Skin epidermis (tissue), 12 donors: ENCODE data around the gene PLEKHO2.

Experiments
- H3K27ac ChIP-seq, 21 experiments: fragments of 200-600 bp; sonication (generic) in 11 of 21; one replicate each; pipeline ENCODE4 v1.5.0; 2020; ENCODE audit warnings: mild to moderate bottlenecking in 3 of 21, inconsistent platforms in 2 of 21, moderate library complexity in 2 of 21
- H3K4me3 ChIP-seq, 7 experiments: fragments of 200-600 bp; sonication (generic) in 2 of 7; one replicate each; pipeline ENCODE4 v1.5.0; 2020; ENCODE audit warnings: inconsistent platforms in 2 of 7, mild to moderate bottlenecking in 2 of 7, moderate library complexity in 1 of 7

PLEKHO2 gene

GRCh38 chr15:64877435-64877834 lies 35.7 kb downstream of the PLEKHO2 start:
- H3K27ac ChIP-seq = peak overlapping the region in 19 of 21 experiments; percentile 18 to 91 (median 44)

GRCh38 chr15:64878705-64879104 lies 37.0 kb downstream of the PLEKHO2 start:
- Histone ChIP-seq H3K4me3 (no peak overlapping the region), H3K27ac (peak overlapping the region in 15 of 21 experiments; percentile 4 to 91 (median 65))

More at GRCh38 chr15:64877435-64877834, 35.7 kb downstream of the PLEKHO2 start:
- H3K4me3 ChIP-seq = no peak overlapping the region

- Histone ChIP-seq H3K27ac (peak overlapping the region in 19 of 21 experiments; percentile 34 to 90 (median 79)), H3K4me3 (no peak overlapping the region)
Measured at GRCh38 chr15:64883100-64883581, 41.4 kb downstream of the PLEKHO2 start.

GRCh38 chr15:64883997-64884511 lies 42.3 kb downstream of the PLEKHO2 start:
- peak overlapping the region in 19 of 21 experiments; percentile 34 to 90 (median 79) for H3K27ac ChIP-seq

GRCh38 chr15:64884679-64885078 lies 43.0 kb downstream of the PLEKHO2 start:
- Histone ChIP-seq H3K4me3 (no peak overlapping the region), H3K27ac (peak overlapping the region in 12 of 21 experiments; percentile 62 to 90 (median 81))

More at GRCh38 chr15:64883997-64884511, 42.3 kb downstream of the PLEKHO2 start:
- no peak overlapping the region for H3K4me3 ChIP-seq

GRCh38 chr15:64888336-64888735 lies 46.6 kb downstream of the PLEKHO2 start:
- H3K4me3 ChIP-seq = no peak overlapping the region
- no peak overlapping the region for H3K27ac ChIP-seq

GRCh38 chr15:64891561-64891960 lies 49.8 kb downstream of the PLEKHO2 start:
- Histone ChIP-seq H3K27ac (peak overlapping the region in 18 of 21 experiments; percentile 28 to 99 (median 90)), H3K4me3 (no peak overlapping the region)

GRCh38 chr15:64892847-64893403 lies 51.2 kb downstream of the PLEKHO2 start:
- H3K4me3 ChIP-seq = no peak overlapping the region
- H3K27ac ChIP-seq = peak overlapping the region in 20 of 21 experiments; percentile 73 to 99 (median 90)

GRCh38 chr15:64893481-64894394 lies 52.0 kb downstream of the PLEKHO2 start:
- Histone ChIP-seq H3K4me3 (peak overlapping the region in 6 of 7 experiments; percentile 5 to 31 (median 21)), H3K27ac (peak overlapping the region; percentile 25 to 99 (median 90))

GRCh38 chr15:64894395-64895056 lies 52.8 kb downstream of the PLEKHO2 start:
- Histone ChIP-seq H3K4me3 (peak overlapping the region in 6 of 7 experiments; percentile 5 to 31 (median 22)), H3K27ac (peak overlapping the region; percentile 25 to 99 (median 90))

GRCh38 chr15:64895285-64896065 lies 53.8 kb downstream of the PLEKHO2 start:
- H3K27ac ChIP-seq = peak overlapping the region in 20 of 21 experiments; percentile 73 to 99 (median 90)
- peak overlapping the region in 5 of 7 experiments; percentile 2 to 31 (median 23) for H3K4me3 ChIP-seq

GRCh38 chr15:64896371-64897069 lies 54.8 kb downstream of the PLEKHO2 start:
- H3K27ac ChIP-seq = peak overlapping the region in 20 of 21 experiments; percentile 56 to 99 (median 90)
- no peak overlapping the region for H3K4me3 ChIP-seq

- Histone ChIP-seq H3K4me3 (no peak overlapping the region), H3K27ac (peak overlapping the region; percentile 18 to 99 (median 90))
Measured at GRCh38 chr15:64897345-64897985, 55.8 kb downstream of the PLEKHO2 start.

- Histone ChIP-seq H3K27ac (peak overlapping the region in 19 of 21 experiments; percentile 8 to 99 (median 89)), H3K4me3 (no peak overlapping the region)
Measured at GRCh38 chr15:64898406-64898805, 56.7 kb downstream of the PLEKHO2 start.

GRCh38 chr15:64901141-64901540 lies 59.4 kb downstream of the PLEKHO2 start:
- no peak overlapping the region for H3K27ac ChIP-seq
- no peak overlapping the region for H3K4me3 ChIP-seq

GRCh38 chr15:64901914-64902313 lies 60.2 kb downstream of the PLEKHO2 start:
- Histone ChIP-seq H3K4me3 (no peak overlapping the region), H3K27ac (peak overlapping the region in 1 of 21 experiments; percentile 23)

- H3K4me3 ChIP-seq = no peak overlapping the region
- H3K27ac ChIP-seq = peak overlapping the region in 1 of 21 experiments; percentile 23
Measured at GRCh38 chr15:64902863-64903262, 61.1 kb downstream of the PLEKHO2 start.
